ENCODE measurements around the gene GJB5. TPM values are rescaled to one million over a fixed set of nuclear protein-coding genes. Genes with fewer than 3 reads are reported as not detected.

GJB5 gene
- total RNA-seq: not detected
- under 1 TPM in 1 of 3 donors, not detected in 2; 0.69 TPM for polyA plus RNA-seq

GRCh38 chr1:34754964-34755637 lies at the start of gene GJB5:
GJB5 (plus strand) TSS chr1:34755047; CDS start chr1:34757331, 2,284 bp downstream.
- no peaks in the 10 kb centered on the region for H3K9me3 ChIP-seq
- intact Hi-C loops (cut with DNase I): no loop called here
- 66 to 69% methylated on average over 13 of the region's 13 CpGs for WGBS, 2 donors
- H3K27me3 ChIP-seq: peaks cover 0 to 17% (median 0%) of the 10 kb centered on the region in 3 donors
- H3K27ac ChIP-seq: no peak within 1 kb of the TSS
- no peak for DNase-seq
- no peaks in the 10 kb centered on the region for H3K4me1 ChIP-seq
- H3K36me3 ChIP-seq: no peaks in the 10 kb centered on the region
- TF ChIP-seq, protein P1, sequence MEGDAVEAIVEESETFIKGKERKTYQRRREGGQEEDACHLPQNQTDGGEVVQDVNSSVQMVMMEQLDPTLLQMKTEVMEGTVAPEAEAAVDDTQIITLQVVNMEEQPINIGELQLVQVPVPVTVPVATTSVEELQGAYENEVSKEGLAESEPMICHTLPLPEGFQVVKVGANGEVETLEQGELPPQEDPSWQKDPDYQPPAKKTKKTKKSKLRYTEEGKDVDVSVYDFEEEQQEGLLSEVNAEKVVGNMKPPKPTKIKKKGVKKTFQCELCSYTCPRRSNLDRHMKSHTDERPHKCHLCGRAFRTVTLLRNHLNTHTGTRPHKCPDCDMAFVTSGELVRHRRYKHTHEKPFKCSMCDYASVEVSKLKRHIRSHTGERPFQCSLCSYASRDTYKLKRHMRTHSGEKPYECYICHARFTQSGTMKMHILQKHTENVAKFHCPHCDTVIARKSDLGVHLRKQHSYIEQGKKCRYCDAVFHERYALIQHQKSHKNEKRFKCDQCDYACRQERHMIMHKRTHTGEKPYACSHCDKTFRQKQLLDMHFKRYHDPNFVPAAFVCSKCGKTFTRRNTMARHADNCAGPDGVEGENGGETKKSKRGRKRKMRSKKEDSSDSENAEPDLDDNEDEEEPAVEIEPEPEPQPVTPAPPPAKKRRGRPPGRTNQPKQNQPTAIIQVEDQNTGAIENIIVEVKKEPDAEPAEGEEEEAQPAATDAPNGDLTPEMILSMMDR (IDR thresholded peaks at IDR 0.05): no peak
- TF ChIP-seq EP300 (IDR thresholded peaks at IDR 0.05) (no peak), POLR2A (IDR thresholded peaks at IDR 0.05) (no peak), POLR2AphosphoS5 (IDR thresholded peaks at IDR 0.05) (no peak)
- no peak within 1 kb of the TSS for H3K4me3 ChIP-seq

DNA sequence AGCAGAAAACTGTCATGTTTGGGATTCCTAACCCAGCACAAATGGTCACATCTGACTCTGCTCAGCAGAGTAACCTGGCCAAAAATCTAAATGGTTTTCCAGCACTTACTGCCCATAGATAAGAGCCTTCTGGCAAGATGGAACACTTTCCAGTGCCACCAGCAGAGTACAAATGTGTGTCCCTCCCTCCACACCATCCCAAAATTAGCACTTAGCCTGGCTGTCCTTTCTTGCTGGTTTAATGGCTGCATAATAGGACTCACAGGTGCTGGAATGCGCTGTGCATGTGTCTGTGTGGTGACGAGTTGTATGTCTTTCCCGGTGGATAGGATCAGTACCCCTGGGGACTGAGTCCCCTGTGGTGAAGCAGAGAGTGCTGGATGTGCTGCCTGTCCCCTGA lies 49.8 kb upstream of the GJB5 start:
- no peak overlapping the region for H3K4me3 ChIP-seq
- peaks cover 0 to 18% (median 0%) of the 10 kb centered on the region in 3 donors for H3K27me3 ChIP-seq
- intact Hi-C loops (cut with DNase I): no loop called here
- H3K36me3 ChIP-seq: no peaks in the 10 kb centered on the region
- no peak overlapping the region for H3K27ac ChIP-seq
- TF ChIP-seq EP300 (IDR thresholded peaks at IDR 0.05) (no peak), POLR2A (IDR thresholded peaks at IDR 0.05) (no peak), POLR2AphosphoS5 (IDR thresholded peaks at IDR 0.05) (no peak)
- TF ChIP-seq, protein P1 (IDR thresholded peaks at IDR 0.05): no peak
- WGBS, 2 donors: 57 to 62% methylated on average over 3 of the region's 3 CpGs
- no peaks in the 10 kb centered on the region for H3K4me1 ChIP-seq
- H3K9me3 ChIP-seq: no peaks in the 10 kb centered on the region
- DNase-seq: no peak

DNA sequence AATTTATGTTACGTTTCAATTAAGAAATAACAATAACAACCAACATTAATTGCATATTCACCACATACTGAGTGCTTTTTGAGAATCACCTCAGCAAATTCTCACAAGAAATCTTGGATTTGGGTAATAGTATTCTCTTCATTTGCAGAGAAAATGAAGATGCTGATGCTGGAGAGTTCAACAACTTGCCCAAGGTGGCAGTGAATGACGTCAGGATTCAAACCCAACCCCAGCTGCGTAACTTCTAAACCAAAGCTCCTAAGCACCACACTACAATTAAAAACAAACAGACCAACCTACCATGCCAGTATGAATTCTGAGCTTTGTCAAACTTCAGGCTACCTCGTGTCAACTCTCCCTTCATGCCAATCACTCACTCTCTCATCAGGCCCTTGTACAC lies 46.7 kb upstream of the GJB5 start:
- DNase-seq: no peak
- H3K9me3 ChIP-seq: no peaks in the 10 kb centered on the region
- H3K27ac ChIP-seq: no peak overlapping the region
- peaks cover 0 to 14% (median 0%) of the 10 kb centered on the region in 3 donors for H3K27me3 ChIP-seq
- H3K4me3 ChIP-seq: no peak overlapping the region
- H3K36me3 ChIP-seq: no peaks in the 10 kb centered on the region
- 72 to 86% methylated on average over 4 of the region's 4 CpGs for WGBS, 2 donors
- TF ChIP-seq POLR2A (IDR thresholded peaks at IDR 0.05) (no peak), EP300 (IDR thresholded peaks at IDR 0.05) (no peak), POLR2AphosphoS5 (IDR thresholded peaks at IDR 0.05) (no peak)
- TF ChIP-seq, protein P1 (IDR thresholded peaks at IDR 0.05): no peak
- no peaks in the 10 kb centered on the region for H3K4me1 ChIP-seq
- intact Hi-C loops (cut with DNase I): no loop called here

DNA sequence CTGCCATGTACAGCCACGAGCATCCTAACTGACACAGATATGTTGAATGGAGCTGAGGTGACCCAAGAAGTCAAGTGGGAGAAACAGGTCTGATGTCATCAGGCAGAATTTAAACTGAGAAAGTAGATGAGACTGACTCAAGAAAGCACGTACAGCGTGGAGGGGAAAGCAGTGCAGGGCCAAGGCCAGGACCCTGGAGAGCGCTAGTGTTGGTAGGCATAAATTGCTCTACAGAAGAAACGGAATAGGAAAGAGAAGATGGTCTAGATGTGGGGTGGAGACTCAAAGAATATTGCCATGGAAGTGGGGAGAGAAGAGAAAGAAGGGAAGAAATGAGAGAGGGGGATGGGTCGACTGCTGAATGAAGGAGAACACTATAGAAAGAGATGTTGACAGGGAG lies 45.3 kb upstream of the GJB5 start:
- no peak overlapping the region for H3K4me3 ChIP-seq
- no peaks in the 10 kb centered on the region for H3K9me3 ChIP-seq
- TF ChIP-seq EP300 (IDR thresholded peaks at IDR 0.05) (no peak), POLR2A (IDR thresholded peaks at IDR 0.05) (no peak), POLR2AphosphoS5 (IDR thresholded peaks at IDR 0.05) (no peak)
- TF ChIP-seq, protein P1 (IDR thresholded peaks at IDR 0.05): no peak
- no peak overlapping the region for H3K27ac ChIP-seq
- DNase-seq: no peak
- no peaks in the 10 kb centered on the region for H3K4me1 ChIP-seq
- intact Hi-C loops (cut with DNase I): no loop called here
- 47 to 54% methylated on average over 6 of the region's 6 CpGs for WGBS, 2 donors
- H3K36me3 ChIP-seq: no peaks in the 10 kb centered on the region
- peaks cover 0 to 12% (median 0%) of the 10 kb centered on the region in 3 donors for H3K27me3 ChIP-seq

DNA sequence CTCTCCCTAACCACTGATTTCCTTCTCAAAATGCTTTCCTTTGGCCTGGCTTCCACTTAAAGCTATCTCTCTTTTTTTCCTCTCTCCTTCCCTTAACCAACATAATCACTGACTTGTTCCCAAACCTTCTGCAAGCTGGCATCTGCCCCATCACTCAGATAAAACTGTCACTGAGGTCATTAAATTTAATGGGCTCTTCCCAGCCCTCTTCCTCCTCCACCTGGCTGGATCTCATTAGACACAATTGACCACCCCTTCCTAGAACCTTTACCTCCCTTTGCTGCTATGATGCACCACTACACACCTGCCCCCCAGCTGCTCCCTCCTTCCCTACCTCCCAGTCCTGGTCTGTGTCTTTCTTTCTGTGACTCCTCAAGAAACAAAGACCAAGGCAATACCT lies 44.0 kb upstream of the GJB5 start:
- H3K4me1 ChIP-seq: no peaks in the 10 kb centered on the region
- intact Hi-C loops (cut with DNase I): no loop called here
- peaks cover 0 to 8% (median 0%) of the 10 kb centered on the region in 3 donors for H3K27me3 ChIP-seq
- DNase-seq: no peak
- H3K9me3 ChIP-seq: no peaks in the 10 kb centered on the region
- H3K36me3 ChIP-seq: no peaks in the 10 kb centered on the region
- H3K4me3 ChIP-seq: no peak overlapping the region
- TF ChIP-seq POLR2AphosphoS5 (IDR thresholded peaks at IDR 0.05): no peak
- no peak for TF ChIP-seq POLR2A (IDR thresholded peaks at IDR 0.05)
- no peak for TF ChIP-seq EP300 (IDR thresholded peaks at IDR 0.05)
- TF ChIP-seq, protein P1 (IDR thresholded peaks at IDR 0.05): no peak
- no peak overlapping the region for H3K27ac ChIP-seq

Data from sigmoid colon (tissue), 7 donors.